ENCODE data around the gene PIGP.
"Not testable (repeated sequence)": the region's sequence is repeated elsewhere in the genome, so short reads cannot be mapped to it uniquely, and the experiment has no call there.

Gene PIGP

GRCh38 chr21:37076087-37076850 lies 3.4 kb upstream of the PIGP start:
- DNase-seq (ENCODE audit: low read depth in 3 of 3) = no peak

- no peak for DNase-seq (ENCODE audit: low read depth in 3 of 3)
These were observed 2.4 kb upstream of the PIGP start for GRCh38 chr21:37075214-37075770.

GRCh38 chr21:37074546-37074945 lies 1.7 kb upstream of the PIGP start:
- no peak for DNase-seq (ENCODE audit: low read depth in 3 of 3)

- no peak for DNase-seq (ENCODE audit: low read depth in 3 of 3)
These were observed 1.3 kb upstream of the PIGP start for GRCh38 chr21:37074197-37074510.

GRCh38 chr21:37073417-37074196 lies 736 bp upstream of the PIGP start:
- DNase-seq (ENCODE audit: low read depth in 3 of 3) = peak; percentile 26 to 51 (median 26)

GRCh38 chr21:37072274-37072987 lies 440 bp downstream of the PIGP start:
- DNase-seq (ENCODE audit: low read depth in 3 of 3) = peak in 2 of 3 donors; percentile 38 to 49

GRCh38 chr21:37071561-37072273 lies 1.2 kb downstream of the PIGP start:
- no peak for DNase-seq (ENCODE audit: low read depth in 3 of 3)

GRCh38 chr21:37065561-37066177 lies 7.2 kb downstream of the PIGP start:
- DNase-seq (ENCODE audit: low read depth in 3 of 3) = no peak

- DNase-seq (ENCODE audit: low read depth in 3 of 3) = no peak
These were observed 8.0 kb downstream of the PIGP start for GRCh38 chr21:37064841-37065240.

DNA sequence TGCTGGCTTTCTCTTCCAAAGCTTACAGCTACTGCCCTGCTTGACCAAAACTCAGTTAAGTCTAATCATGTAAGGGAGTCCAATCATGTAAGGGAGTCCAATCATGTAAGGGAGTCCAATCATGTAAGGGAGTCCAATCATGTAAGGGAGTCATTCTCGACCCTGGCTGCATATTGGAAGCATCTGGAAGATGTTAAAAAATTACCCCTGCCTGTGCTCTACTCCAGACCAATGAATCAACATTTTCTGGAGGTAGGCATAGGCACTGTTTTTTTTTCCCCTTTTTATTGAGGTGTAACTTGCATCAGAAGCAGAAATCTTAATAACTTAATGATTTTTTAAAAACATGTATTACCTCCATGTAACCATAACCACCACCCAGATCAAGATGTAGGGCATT lies 9.4 kb downstream of the PIGP start:
- DNase-seq (ENCODE audit: low read depth in 3 of 3) = no peak

GRCh38 chr21:37062593-37062935 lies 10.3 kb downstream of the PIGP start:
- no peak for DNase-seq (ENCODE audit: low read depth in 3 of 3)

GRCh38 chr21:37061926-37062592 lies 10.8 kb downstream of the PIGP start:
- no peak for DNase-seq (ENCODE audit: low read depth in 3 of 3)

GRCh38 chr21:37060296-37060695 lies 12.6 kb downstream of the PIGP start:
- peak in 1 of 3 donors; percentile 21 for DNase-seq (ENCODE audit: low read depth in 3 of 3)

- no peak for DNase-seq (ENCODE audit: low read depth in 3 of 3)
These were observed 13.7 kb downstream of the PIGP start for GRCh38 chr21:37059181-37059580.

- no peak for DNase-seq (ENCODE audit: low read depth in 3 of 3)
These were observed 14.6 kb downstream of the PIGP start for GRCh38 chr21:37058261-37058660.

- no peak for DNase-seq (ENCODE audit: low read depth in 3 of 3)
These were observed 15.3 kb downstream of the PIGP start for GRCh38 chr21:37057614-37058013.

GRCh38 chr21:37055271-37055855 lies 17.5 kb downstream of the PIGP start:
- no peak for DNase-seq (ENCODE audit: low read depth in 3 of 3)

- not testable (repeated sequence) for DNase-seq (ENCODE audit: low read depth in 3 of 3)
These were observed 23.1 kb downstream of the PIGP start for GRCh38 chr21:37049741-37050140.

DNA sequence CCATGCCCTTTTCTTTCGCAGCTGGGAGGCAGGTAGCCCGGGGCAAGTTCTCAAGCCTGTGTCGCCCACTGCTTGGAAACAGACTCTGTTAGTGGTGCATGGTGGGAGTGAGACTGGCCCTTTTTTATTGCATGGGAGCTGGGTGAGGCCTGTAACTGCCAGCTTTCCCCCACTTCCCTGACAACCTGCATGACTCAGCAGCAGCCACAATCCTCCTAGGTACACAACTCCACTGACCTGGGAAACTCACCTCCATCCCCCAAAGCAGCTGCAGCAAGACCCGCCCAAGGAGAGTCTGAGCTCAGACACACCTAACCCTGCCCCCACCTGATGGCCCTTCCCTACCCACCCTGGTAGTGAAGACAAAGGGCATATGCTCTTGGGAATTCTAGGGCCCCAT lies 25.8 kb downstream of the PIGP start:
- no peak for DNase-seq (ENCODE audit: low read depth in 3 of 3)

DNA sequence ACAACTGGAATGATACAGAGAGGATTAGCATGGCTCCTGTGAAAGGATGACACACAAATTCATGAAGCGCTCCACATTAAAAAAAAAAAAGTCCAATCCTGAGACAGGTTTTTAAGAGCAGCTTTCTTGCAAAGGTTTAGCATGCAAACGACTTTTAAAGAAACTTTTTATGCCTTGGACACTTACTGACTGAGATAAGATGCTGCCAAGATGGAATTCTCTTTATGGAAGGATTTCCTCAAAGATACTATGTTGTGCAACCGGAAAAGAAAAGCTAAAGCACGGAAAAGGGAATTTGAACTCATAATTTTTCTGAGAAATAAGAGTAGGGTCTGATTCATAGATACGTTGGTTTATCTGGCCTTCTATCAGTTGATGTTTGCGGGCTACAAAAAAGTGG lies 27.3 kb downstream of the PIGP start:
- no peak for DNase-seq (ENCODE audit: low read depth in 3 of 3)

All from stimulated activated CD4-positive, alpha-beta T cell treated with anti-CD3 and anti-CD28 coated beads, TNF-alpha, amount 100 ng/mL, for 48 hours (primary cell).